NCI-H146 treated with DMSO at 0.1 percent for 48 hours (cell line): ENCODE data around the gene PNPLA1.

Experiments used
- DNase-seq: peaks from one replicate; lab custom pipeline; 2025; ENCODE audit not compliant: unreplicated experiment; lab: John Stamatoyannopoulos, UW

PNPLA1 gene

GRCh38 chr6:36314221-36315014 is 44.6 kb downstream of the PNPLA1 start:
- DNase-seq = peak; percentile 15

- DNase-seq = no peak
These were observed 46.1 kb downstream of the PNPLA1 start for GRCh38 chr6:36315921-36316320.

GRCh38 chr6:36317623-36318022 is 47.8 kb downstream of the PNPLA1 start:
- no peak for DNase-seq

- DNase-seq = no peak
These were observed 49.0 kb downstream of the PNPLA1 start for GRCh38 chr6:36318690-36319435.

- DNase-seq = peak; percentile 19
These were observed 49.5 kb downstream of the PNPLA1 start for GRCh38 chr6:36319436-36319762.

- DNase-seq = no peak
These were observed 50.0 kb downstream of the PNPLA1 start for GRCh38 chr6:36319821-36320220.

GRCh38 chr6:36320475-36320874 is 50.6 kb downstream of the PNPLA1 start:
- DNase-seq = peak; percentile 23

GRCh38 chr6:36322591-36322990 is 52.7 kb downstream of the PNPLA1 start:
- no peak for DNase-seq

- no peak for DNase-seq
These were observed 53.2 kb downstream of the PNPLA1 start for GRCh38 chr6:36323062-36323461.

GRCh38 chr6:36324191-36324590 is 54.3 kb downstream of the PNPLA1 start:
- no peak for DNase-seq

GRCh38 chr6:36324715-36325114 is 54.9 kb downstream of the PNPLA1 start:
- no peak for DNase-seq

- DNase-seq = no peak
These were observed 56.6 kb downstream of the PNPLA1 start for GRCh38 chr6:36326356-36326995.

- no peak for DNase-seq
These were observed 57.5 kb downstream of the PNPLA1 start for GRCh38 chr6:36327226-36327918.

- DNase-seq = no peak
These were observed 58.0 kb downstream of the PNPLA1 start for GRCh38 chr6:36327919-36328236.

- DNase-seq = no peak
These were observed 58.7 kb downstream of the PNPLA1 start for GRCh38 chr6:36328600-36328999.

GRCh38 chr6:36329798-36330291 is 60.0 kb downstream of the PNPLA1 start:
- DNase-seq = no peak

- no peak for DNase-seq
These were observed 60.5 kb downstream of the PNPLA1 start for GRCh38 chr6:36330366-36330765.

GRCh38 chr6:36331381-36331780 is 61.5 kb downstream of the PNPLA1 start:
- DNase-seq = no peak

GRCh38 chr6:36333171-36333895 is 63.5 kb downstream of the PNPLA1 start:
- DNase-seq = no peak

GRCh38 chr6:36333931-36334725 is 64.3 kb downstream of the PNPLA1 start:
- DNase-seq = no peak
